C4-2B (cell line): ENCODE measurements around the gene ITPKC.
A peak's percentile ranks its signal among the peaks of the same experiment; 100 is the strongest.

Source experiments
- H3K27ac ChIP-seq: fragments of 450-650 bp; 2 replicates; pipeline ENCODE4 v1.5.1; 2017
- ZFX ChIP-seq: fragments of 450-650 bp; IDR thresholded peaks from 2 replicates; pipeline ENCODE4 v1.6.1; 2017
- TF ChIP-seq, protein P1 (sequence below): fragments of 450-650 bp; conservative IDR thresholded peaks from 2 replicates; pipeline ENCODE4 v1.5.1; 2017; ENCODE audit warnings: mild to moderate bottlenecking

ITPKC gene

DNA sequence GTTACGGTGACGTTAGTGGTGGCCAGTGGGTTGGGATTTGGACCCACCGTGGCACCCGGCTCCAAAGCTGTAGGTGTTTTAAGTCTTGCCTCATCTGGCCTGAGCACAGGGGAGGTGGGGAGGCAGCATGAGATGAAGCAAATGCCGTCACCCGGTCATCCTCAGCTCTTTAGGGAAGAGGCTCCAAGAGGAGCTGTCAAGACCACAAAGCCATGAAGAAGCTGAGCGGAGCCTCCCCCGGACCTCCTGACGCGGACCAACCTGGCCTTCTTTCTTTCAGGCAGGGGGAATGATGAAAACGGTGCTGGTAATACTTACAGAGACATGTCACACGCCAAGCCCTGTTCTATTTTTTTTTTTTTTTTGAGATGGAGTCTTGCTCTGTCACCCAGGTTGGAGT is 26.0 kb downstream of the ITPKC start:
- no peak for TF ChIP-seq ZFX
- TF ChIP-seq, protein P1, sequence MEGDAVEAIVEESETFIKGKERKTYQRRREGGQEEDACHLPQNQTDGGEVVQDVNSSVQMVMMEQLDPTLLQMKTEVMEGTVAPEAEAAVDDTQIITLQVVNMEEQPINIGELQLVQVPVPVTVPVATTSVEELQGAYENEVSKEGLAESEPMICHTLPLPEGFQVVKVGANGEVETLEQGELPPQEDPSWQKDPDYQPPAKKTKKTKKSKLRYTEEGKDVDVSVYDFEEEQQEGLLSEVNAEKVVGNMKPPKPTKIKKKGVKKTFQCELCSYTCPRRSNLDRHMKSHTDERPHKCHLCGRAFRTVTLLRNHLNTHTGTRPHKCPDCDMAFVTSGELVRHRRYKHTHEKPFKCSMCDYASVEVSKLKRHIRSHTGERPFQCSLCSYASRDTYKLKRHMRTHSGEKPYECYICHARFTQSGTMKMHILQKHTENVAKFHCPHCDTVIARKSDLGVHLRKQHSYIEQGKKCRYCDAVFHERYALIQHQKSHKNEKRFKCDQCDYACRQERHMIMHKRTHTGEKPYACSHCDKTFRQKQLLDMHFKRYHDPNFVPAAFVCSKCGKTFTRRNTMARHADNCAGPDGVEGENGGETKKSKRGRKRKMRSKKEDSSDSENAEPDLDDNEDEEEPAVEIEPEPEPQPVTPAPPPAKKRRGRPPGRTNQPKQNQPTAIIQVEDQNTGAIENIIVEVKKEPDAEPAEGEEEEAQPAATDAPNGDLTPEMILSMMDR: no peak
- H3K27ac ChIP-seq: no peak overlapping the region

DNA sequence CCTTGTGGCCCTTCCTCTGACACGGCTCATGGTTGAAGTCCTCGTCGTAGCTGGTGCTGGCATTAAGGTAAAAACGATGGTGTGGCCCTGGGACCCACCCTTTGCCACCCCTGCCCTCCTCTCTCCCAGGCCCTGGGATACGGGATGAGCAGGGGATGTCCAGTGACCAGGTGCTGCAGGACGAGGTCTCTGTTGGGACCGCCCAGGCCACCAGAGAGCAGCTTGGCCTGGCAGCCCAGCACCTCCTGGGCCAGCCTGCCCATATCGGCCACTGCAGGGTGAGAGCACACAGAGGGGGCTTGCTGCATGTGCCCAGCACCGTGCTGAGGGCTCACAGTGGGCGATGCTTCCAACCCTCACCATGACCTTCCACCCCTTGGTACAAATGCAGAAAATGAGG is 27.0 kb downstream of the ITPKC start:
- TF ChIP-seq, protein P1: no peak
- TF ChIP-seq ZFX: no peak

DNA sequence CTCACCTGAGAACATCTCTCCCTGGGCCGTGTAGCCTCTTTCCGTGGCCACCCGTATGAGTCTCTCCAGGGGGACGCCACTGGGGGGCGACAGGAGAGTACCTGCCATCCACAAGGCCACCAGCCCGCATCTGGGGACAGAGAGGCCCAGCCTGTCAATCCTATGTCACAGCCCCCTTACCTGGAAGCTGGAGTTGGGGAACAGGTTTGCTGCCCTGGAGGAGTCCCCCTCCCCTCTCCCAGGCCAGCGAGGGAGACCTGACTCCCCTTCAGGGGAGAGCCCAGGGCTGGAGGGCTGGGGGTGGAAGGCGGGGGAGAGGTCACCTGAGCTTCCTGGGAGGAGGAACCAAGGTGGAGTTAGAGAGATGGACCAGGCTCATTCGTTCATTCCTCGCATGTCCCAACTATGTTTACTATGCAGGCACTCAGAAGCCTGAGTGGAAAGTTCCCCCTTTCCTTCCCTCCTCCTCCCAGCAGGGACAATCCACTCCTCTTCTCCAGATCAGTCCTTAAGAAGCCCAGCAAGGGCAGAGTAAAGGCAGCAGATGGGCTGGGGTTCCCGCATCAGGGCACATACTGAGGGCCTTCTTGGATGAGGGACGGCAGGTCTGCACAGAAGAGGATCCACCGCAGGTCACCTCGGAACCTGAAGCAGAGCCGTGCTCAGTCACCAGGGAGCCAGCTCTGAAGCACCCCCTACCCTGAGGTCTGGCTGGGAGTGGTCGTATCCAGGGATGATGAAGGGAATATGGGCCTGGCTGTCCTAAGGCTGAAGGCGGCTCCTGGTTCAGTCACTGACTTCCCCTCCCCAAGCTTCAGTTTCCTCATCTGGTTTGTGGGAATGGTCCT is 27.9 kb downstream of the ITPKC start:
- TF ChIP-seq ZFX: no peak
- TF ChIP-seq, protein P1: no peak
- H3K27ac ChIP-seq: no peak overlapping the region

More for the DNA sequence above, 27.0 kb downstream of the ITPKC start:
- H3K27ac ChIP-seq: no peak overlapping the region

DNA sequence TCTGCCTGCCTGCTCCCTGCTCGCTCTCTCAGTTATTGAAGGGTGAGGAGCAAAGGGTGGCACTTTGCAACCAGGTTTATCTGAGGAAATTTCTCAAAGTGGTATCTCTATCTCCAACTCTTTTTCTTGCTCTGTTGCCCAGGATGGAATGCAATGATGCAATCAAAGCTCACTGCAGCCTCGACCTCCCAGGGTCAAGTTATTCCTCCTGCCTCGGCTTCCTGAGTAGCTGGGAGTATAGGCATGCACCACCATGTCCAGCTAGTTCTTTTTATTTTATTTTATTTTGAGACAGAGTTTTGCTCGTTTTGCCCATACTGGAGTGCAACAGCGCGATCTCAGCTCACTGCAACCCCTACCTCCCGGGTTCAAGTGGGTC is 28.5 kb downstream of the ITPKC start:
- TF ChIP-seq, protein P1: no peak
- H3K27ac ChIP-seq: no peak overlapping the region

DNA sequence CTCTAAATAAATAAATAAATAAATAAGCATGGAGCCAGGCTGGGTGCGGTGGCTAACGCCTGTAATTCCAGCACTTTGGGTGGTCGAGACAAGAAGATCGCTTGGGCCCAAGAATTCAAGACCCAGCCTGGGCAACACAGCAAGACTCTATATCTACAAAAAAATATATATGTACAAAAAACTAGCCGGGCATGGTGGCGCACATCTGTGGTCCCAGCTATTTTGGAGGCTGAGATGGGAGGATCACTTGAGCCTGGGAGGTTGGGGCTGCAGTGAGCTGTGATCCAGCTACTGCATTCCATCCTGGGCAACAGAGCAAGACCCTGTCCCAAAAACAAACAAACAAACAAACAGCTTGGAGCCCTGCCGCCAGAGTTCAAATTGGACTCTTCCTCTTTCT is 30.6 kb downstream of the ITPKC start:
- TF ChIP-seq, protein P1: no peak
- TF ChIP-seq ZFX: no peak
- no peak overlapping the region for H3K27ac ChIP-seq

DNA sequence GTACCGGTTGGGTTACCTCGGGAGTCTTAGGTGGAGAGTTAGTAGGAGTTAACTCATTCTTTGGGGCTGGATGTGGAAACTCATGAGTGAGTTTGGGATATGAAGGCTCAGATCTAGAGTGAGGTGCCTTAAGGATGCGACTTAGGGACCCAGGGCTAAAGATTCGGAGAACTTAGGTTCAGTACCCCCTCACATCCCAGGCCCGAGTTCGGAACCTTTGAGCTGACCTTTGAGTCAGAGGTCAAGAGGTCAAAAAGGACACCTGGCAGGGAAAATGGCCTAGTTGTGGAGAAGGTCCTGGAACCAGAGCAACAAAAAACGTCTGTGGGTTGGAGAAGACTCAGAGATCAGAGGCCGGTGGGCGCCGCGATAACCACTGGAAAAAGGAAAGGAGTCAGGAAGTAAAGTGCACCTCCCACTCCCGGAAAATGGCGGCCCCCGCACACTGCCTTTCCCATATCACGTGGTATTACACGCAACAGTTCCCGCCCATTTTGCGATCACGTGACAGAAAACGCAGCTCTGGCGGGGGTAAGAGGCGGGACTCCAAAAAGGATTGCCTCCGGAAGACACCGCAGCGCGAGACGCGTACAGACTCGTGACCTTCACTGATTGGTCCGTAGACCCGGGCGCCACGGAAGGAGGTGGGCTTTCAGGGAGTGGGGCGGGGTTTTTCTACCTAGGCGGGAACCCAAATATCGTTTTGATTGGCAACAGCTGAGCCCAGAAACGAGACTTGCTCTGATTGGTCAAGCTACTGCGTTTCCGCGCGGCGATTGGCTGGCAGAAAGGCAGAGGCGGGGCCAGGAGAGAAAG is 33.4 kb downstream of the ITPKC start, which contains the start of gene ACTMAP:
Gene ACTMAP, minus strand, starts transcription at position 420 of the 816 bp plus-strand sequence. CDS start 674 bp downstream, outside the sequence.
- peak within 1 kb of the TSS; percentile 95 for H3K27ac ChIP-seq

More for the DNA sequence above, 33.4 kb downstream of the ITPKC start, which contains the start of gene ACTMAP:
- TF ChIP-seq, protein P1: no peak
- TF ChIP-seq ZFX: no peak
